ENCODE results near the gene NRXN3.

The NRXN3 gene

DNA sequence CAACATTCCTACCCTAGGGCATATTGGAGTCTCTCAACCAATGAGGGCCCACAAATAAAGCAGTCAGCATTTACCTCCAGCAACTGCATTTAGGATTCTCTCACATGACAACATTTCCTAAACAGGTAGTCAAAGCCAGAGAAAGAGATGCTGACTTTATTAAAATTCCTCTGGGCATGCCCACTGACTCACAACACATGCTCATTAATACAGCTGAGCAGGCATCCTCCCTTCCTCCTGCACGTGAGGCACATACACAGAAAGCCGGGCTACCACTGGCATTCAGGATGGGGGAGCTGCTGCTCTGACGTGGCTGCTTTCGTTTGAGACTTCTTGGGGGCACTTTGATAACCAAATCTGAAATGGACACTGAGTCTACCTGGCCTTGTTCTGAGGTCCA is 174.1 kb downstream of the NRXN3 start:
- 83 to 85% methylated on average over 4 of the region's 4 CpGs for WGBS, 2 experiments (ENCODE audit: insufficient coverage in 2 of 2)
- Histone ChIP-seq H3K36me3 (ENCODE audit: control insufficient read depth, insufficient read depth, low read length) (no peaks in the 10 kb centered on the region), H3K9me3 (ENCODE audit: control insufficient read depth, low read length) (no peaks in the 10 kb centered on the region), H3K4me1 (ENCODE audit: control insufficient read depth, insufficient read depth, low read length, poor library complexity, severe bottlenecking) (no peaks in the 10 kb centered on the region), H3K27ac (ENCODE audit: low read depth, low read length, severe bottlenecking) (no peak overlapping the region), H3K4me3 (ENCODE audit: extremely low read depth, insufficient read depth, low read length, poor library complexity, severe bottlenecking) (no peak overlapping the region)

DNA sequence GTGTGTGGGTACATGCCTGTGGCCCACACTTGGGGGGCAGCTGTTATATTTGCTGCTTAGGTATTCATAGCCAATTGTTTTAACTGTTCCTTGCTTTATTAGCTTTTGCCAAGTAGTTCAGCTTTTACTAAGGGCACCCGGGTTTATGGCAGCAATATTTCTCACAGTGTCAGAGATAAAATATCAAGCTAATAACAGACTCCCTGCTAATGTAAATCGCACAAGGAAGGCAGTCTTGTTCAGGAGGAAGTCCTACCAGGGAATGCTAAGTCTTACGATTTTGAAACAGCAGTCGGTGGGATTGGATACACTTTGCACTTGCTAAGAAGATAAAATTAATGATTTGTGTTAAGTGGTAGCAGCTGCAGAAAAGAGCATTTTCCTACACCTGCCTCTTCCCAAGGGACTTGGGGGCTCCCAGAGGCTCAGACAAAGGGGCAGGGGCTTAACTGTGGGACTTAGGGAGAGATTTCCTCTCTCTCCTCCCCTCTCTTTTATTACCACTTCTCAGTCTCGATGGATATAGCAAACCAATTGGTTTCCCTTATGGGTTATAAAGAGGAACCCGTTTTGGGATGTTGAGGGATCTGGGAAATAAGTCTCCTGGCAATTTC is 175.1 kb downstream of the NRXN3 start:
- H3K4me3 ChIP-seq (ENCODE audit: extremely low read depth, insufficient read depth, low read length, poor library complexity, severe bottlenecking) = no peak overlapping the region
- H3K27ac ChIP-seq (ENCODE audit: low read depth, low read length, severe bottlenecking) = no peak overlapping the region
- no peaks in the 10 kb centered on the region for H3K9me3 ChIP-seq (ENCODE audit: control insufficient read depth, low read length)
- WGBS, 2 experiments (ENCODE audit: insufficient coverage in 2 of 2) = 88 to 89% methylated on average over 3 of the region's 6 CpGs
- no peaks in the 10 kb centered on the region for H3K4me1 ChIP-seq (ENCODE audit: control insufficient read depth, insufficient read depth, low read length, poor library complexity, severe bottlenecking)
- H3K36me3 ChIP-seq (ENCODE audit: control insufficient read depth, insufficient read depth, low read length) = no peaks in the 10 kb centered on the region

DNA sequence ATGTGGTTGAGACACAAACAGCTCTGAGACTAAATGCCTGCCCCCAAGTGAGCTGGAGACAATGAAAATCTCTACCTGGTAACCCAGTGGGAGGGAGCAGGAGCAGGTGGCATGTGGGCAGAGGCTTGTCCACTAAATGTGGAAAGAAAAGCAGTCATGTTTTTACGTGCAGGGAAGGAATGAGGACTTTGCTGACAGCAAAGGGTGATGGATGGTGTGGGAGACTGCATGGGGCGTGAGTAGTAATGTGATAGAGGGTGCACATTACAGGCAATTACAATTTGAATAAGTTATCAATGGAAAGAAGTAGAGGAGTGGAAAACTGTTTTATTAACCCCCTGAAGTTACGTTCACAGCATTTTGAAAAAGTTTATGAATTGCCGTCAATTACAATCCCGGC is 176.6 kb downstream of the NRXN3 start:
- 84 to 95% methylated on average over 4 to 5 of the region's 5 CpGs for WGBS, 2 experiments (ENCODE audit: insufficient coverage in 2 of 2)
- no peak overlapping the region for H3K27ac ChIP-seq (ENCODE audit: low read depth, low read length, severe bottlenecking)
- no peaks in the 10 kb centered on the region for H3K4me1 ChIP-seq (ENCODE audit: control insufficient read depth, insufficient read depth, low read length, poor library complexity, severe bottlenecking)
- H3K9me3 ChIP-seq (ENCODE audit: control insufficient read depth, low read length) = no peaks in the 10 kb centered on the region
- no peak overlapping the region for H3K4me3 ChIP-seq (ENCODE audit: extremely low read depth, insufficient read depth, low read length, poor library complexity, severe bottlenecking)
- H3K36me3 ChIP-seq (ENCODE audit: control insufficient read depth, insufficient read depth, low read length) = no peaks in the 10 kb centered on the region

GRCh38 chr14:78355109-78355508 is 184.9 kb downstream of the NRXN3 start:
- no peak overlapping the region for H3K4me3 ChIP-seq (ENCODE audit: extremely low read depth, insufficient read depth, low read length, poor library complexity, severe bottlenecking)
- no peaks in the 10 kb centered on the region for H3K4me1 ChIP-seq (ENCODE audit: control insufficient read depth, insufficient read depth, low read length, poor library complexity, severe bottlenecking)
- no peaks in the 10 kb centered on the region for H3K9me3 ChIP-seq (ENCODE audit: control insufficient read depth, low read length)
- no peaks in the 10 kb centered on the region for H3K36me3 ChIP-seq (ENCODE audit: control insufficient read depth, insufficient read depth, low read length)
- WGBS, 2 experiments (ENCODE audit: insufficient coverage in 2 of 2) = 77 to 84% methylated on average over 2 to 3 of the region's 3 CpGs
- no peak overlapping the region for H3K27ac ChIP-seq (ENCODE audit: low read depth, low read length, severe bottlenecking)

GRCh38 chr14:78356391-78356790 is 186.2 kb downstream of the NRXN3 start:
- no peaks in the 10 kb centered on the region for H3K4me1 ChIP-seq (ENCODE audit: control insufficient read depth, insufficient read depth, low read length, poor library complexity, severe bottlenecking)
- WGBS, 2 experiments (ENCODE audit: insufficient coverage in 2 of 2) = 52 to 55% methylated on average over 3 of the region's 3 CpGs
- no peak overlapping the region for H3K27ac ChIP-seq (ENCODE audit: low read depth, low read length, severe bottlenecking)
- no peaks in the 10 kb centered on the region for H3K36me3 ChIP-seq (ENCODE audit: control insufficient read depth, insufficient read depth, low read length)
- no peaks in the 10 kb centered on the region for H3K9me3 ChIP-seq (ENCODE audit: control insufficient read depth, low read length)
- H3K4me3 ChIP-seq (ENCODE audit: extremely low read depth, insufficient read depth, low read length, poor library complexity, severe bottlenecking) = no peak overlapping the region

DNA sequence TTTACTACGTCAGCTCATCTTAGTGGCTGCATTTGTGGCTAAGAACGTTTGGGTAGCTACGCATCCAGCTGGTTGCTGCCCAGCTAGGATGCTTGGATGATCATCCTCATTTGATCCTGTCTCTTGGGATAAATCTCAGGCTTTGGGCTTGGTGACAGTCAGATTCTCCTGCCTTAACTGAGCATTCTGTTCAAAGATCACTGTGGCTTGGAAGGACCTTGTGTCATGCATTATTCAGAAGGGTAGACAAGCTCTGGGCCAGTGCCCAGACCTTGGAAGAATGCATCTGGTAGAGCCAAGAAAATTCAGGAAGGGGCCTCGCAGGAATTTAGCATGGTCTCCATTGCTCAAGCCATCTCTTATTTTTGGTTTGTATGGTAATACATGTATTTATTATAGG is 188.4 kb downstream of the NRXN3 start:
- 84 to 87% methylated on average over 3 of the region's 4 CpGs for WGBS, 2 experiments (ENCODE audit: insufficient coverage in 2 of 2)
- H3K4me3 ChIP-seq (ENCODE audit: extremely low read depth, insufficient read depth, low read length, poor library complexity, severe bottlenecking) = no peak overlapping the region

DNA sequence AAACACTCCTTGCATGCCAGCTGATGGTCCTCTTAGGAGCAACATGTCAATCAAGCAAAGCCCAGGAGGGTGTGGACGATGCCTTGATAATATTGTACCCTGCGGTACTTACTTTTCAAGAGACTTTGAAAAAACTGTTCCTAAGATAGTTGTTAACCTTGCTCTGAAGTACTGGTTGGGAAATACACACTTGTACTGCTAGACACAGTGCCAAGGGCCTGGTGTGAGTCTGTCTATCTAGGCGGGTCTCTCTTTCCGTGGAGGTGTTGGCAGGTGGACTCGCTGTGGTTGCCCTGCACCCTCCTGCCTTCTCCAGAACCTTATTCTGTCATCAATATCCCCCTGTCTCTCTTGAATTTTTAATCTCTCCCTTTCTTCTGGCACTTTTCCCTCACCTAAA is 189.4 kb downstream of the NRXN3 start:
- no peaks in the 10 kb centered on the region for H3K36me3 ChIP-seq (ENCODE audit: control insufficient read depth, insufficient read depth, low read length)
- H3K4me1 ChIP-seq (ENCODE audit: control insufficient read depth, insufficient read depth, low read length, poor library complexity, severe bottlenecking) = no peaks in the 10 kb centered on the region
- H3K27ac ChIP-seq (ENCODE audit: low read depth, low read length, severe bottlenecking) = no peak overlapping the region
- H3K4me3 ChIP-seq (ENCODE audit: extremely low read depth, insufficient read depth, low read length, poor library complexity, severe bottlenecking) = no peak overlapping the region
- WGBS, 2 experiments (ENCODE audit: insufficient coverage in 2 of 2) = 90 to 95% methylated on average over 5 of the region's 5 CpGs
- H3K9me3 ChIP-seq (ENCODE audit: control insufficient read depth, low read length) = no peaks in the 10 kb centered on the region

More for the DNA sequence above, 188.4 kb downstream of the NRXN3 start:
- Histone ChIP-seq H3K4me1 (ENCODE audit: control insufficient read depth, insufficient read depth, low read length, poor library complexity, severe bottlenecking) (no peaks in the 10 kb centered on the region), H3K27ac (ENCODE audit: low read depth, low read length, severe bottlenecking) (no peak overlapping the region), H3K36me3 (ENCODE audit: control insufficient read depth, insufficient read depth, low read length) (no peaks in the 10 kb centered on the region), H3K9me3 (ENCODE audit: control insufficient read depth, low read length) (no peaks in the 10 kb centered on the region)

- Histone ChIP-seq H3K9me3 (ENCODE audit: control insufficient read depth, low read length) (no peaks in the 10 kb centered on the region), H3K27ac (ENCODE audit: low read depth, low read length, severe bottlenecking) (no peak overlapping the region), H3K4me1 (ENCODE audit: control insufficient read depth, insufficient read depth, low read length, poor library complexity, severe bottlenecking) (no peaks in the 10 kb centered on the region), H3K4me3 (ENCODE audit: extremely low read depth, insufficient read depth, low read length, poor library complexity, severe bottlenecking) (no peak overlapping the region), H3K36me3 (ENCODE audit: control insufficient read depth, insufficient read depth, low read length) (no peaks in the 10 kb centered on the region)
- WGBS, 2 experiments (ENCODE audit: insufficient coverage in 2 of 2) = 88% methylated on average over 4 of the region's 4 CpGs
Observed at GRCh38 chr14:78363008-78363407, 192.8 kb downstream of the NRXN3 start.

GRCh38 chr14:78367355-78367754 is 197.2 kb downstream of the NRXN3 start:
- H3K27ac ChIP-seq (ENCODE audit: low read depth, low read length, severe bottlenecking) = no peak overlapping the region
- H3K9me3 ChIP-seq (ENCODE audit: control insufficient read depth, low read length) = no peaks in the 10 kb centered on the region
- no peaks in the 10 kb centered on the region for H3K4me1 ChIP-seq (ENCODE audit: control insufficient read depth, insufficient read depth, low read length, poor library complexity, severe bottlenecking)
- no peaks in the 10 kb centered on the region for H3K36me3 ChIP-seq (ENCODE audit: control insufficient read depth, insufficient read depth, low read length)
- no peak overlapping the region for H3K4me3 ChIP-seq (ENCODE audit: extremely low read depth, insufficient read depth, low read length, poor library complexity, severe bottlenecking)

DNA sequence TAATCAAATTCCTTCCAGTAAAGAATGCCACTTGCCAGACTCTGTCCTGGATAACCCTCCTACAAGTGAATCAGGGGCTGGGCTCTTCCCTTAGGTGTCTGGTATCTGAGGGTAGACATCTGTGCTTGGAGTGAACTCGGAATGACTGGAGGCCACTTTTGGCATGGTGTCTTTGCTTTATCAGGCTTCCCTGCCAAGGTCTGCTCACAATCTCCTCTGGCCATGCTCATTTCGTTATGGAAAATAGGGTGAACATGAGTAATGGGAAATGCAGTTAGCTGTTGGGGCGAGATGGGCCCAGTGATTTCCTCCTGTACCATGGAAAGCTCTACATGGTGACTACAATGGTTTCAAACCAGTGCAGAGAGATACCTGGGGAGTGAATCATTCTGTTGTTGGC is 212.9 kb downstream of the NRXN3 start:
- WGBS, 2 experiments (ENCODE audit: insufficient coverage in 2 of 2) = 74 to 100% methylated on average over 2 of the region's 3 CpGs
- no peaks in the 10 kb centered on the region for H3K4me1 ChIP-seq (ENCODE audit: control insufficient read depth, insufficient read depth, low read length, poor library complexity, severe bottlenecking)

DNA sequence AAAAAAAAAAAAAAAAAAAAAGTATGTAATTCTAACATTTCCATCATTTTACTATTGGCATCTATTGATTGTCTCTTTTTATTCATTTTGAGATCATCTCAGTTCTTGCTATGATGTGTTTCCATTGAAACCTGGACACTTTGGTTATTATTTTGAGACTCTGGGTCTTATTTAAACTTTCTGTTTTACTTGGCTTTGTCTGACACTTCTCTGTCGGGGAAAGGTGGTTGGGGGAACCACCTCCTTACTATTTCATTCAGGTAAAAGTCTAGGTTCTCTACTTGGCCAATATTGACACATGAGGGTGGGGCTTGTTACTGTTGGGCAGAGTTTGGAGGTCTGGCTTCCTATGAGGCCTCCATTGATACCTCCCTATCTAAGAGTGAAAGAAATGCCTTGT is 228.0 kb downstream of the NRXN3 start:
- WGBS, 2 experiments (ENCODE audit: insufficient coverage in 2 of 2) = no CpG with 5 or more reads among the region's 1 CpG
- peaks cover 6% of the 10 kb centered on the region for H3K4me1 ChIP-seq (ENCODE audit: control insufficient read depth, insufficient read depth, low read length, poor library complexity, severe bottlenecking)
- H3K9me3 ChIP-seq (ENCODE audit: control insufficient read depth, low read length) = no peaks in the 10 kb centered on the region
- no peak overlapping the region for H3K27ac ChIP-seq (ENCODE audit: low read depth, low read length, severe bottlenecking)
- no peaks in the 10 kb centered on the region for H3K36me3 ChIP-seq (ENCODE audit: control insufficient read depth, insufficient read depth, low read length)
- no peak overlapping the region for H3K4me3 ChIP-seq (ENCODE audit: extremely low read depth, insufficient read depth, low read length, poor library complexity, severe bottlenecking)

More for the DNA sequence above, 212.9 kb downstream of the NRXN3 start:
- H3K27ac ChIP-seq (ENCODE audit: low read depth, low read length, severe bottlenecking) = no peak overlapping the region
- no peaks in the 10 kb centered on the region for H3K9me3 ChIP-seq (ENCODE audit: control insufficient read depth, low read length)
- H3K4me3 ChIP-seq (ENCODE audit: extremely low read depth, insufficient read depth, low read length, poor library complexity, severe bottlenecking) = no peak overlapping the region
- no peaks in the 10 kb centered on the region for H3K36me3 ChIP-seq (ENCODE audit: control insufficient read depth, insufficient read depth, low read length)

All from mesodermal cell (in vitro differentiated cells).